Measurements from ENCODE around the gene LHX3. TPM values are rescaled to one million over a fixed set of nuclear protein-coding genes. Genes with fewer than 3 reads are reported as not detected.
"Not testable (repeated sequence)": the region's sequence is repeated elsewhere in the genome, so short reads cannot be mapped to it uniquely, and the experiment has no call there.

Gene LHX3
- polyA plus RNA-seq, 1 donor = not detected

GRCh38 chr9:136242248-136242647, 37.3 kb upstream of the LHX3 start:
- DNase-seq = no peak

GRCh38 chr9:136241542-136241941, 36.6 kb upstream of the LHX3 start:
- no peak for DNase-seq

GRCh38 chr9:136240941-136241340, 36.0 kb upstream of the LHX3 start:
- no peak for DNase-seq

- DNase-seq = no peak
Observed at GRCh38 chr9:136239983-136240330, 35.0 kb upstream of the LHX3 start.

- DNase-seq = no peak
Observed at GRCh38 chr9:136239135-136239982, 34.4 kb upstream of the LHX3 start.

- no peak for DNase-seq
Observed at GRCh38 chr9:136238342-136238732, 33.4 kb upstream of the LHX3 start.

GRCh38 chr9:136237486-136238341, 32.8 kb upstream of the LHX3 start:
- DNase-seq = no peak

- not testable (repeated sequence) for DNase-seq
Observed at GRCh38 chr9:136236471-136237410, 31.8 kb upstream of the LHX3 start.

- no peak for DNase-seq
Observed at GRCh38 chr9:136235709-136236455, 31.0 kb upstream of the LHX3 start.

- DNase-seq = no peak
Observed at GRCh38 chr9:136235171-136235570, 30.2 kb upstream of the LHX3 start.

- DNase-seq = no peak
Observed at GRCh38 chr9:136234597-136234996, 29.7 kb upstream of the LHX3 start.

GRCh38 chr9:136233868-136234267, 28.9 kb upstream of the LHX3 start:
- DNase-seq = no peak

- no peak for DNase-seq
Observed at GRCh38 chr9:136233411-136233810, 28.5 kb upstream of the LHX3 start.

- no peak for DNase-seq
Observed at GRCh38 chr9:136232969-136233368, 28.0 kb upstream of the LHX3 start.

- DNase-seq = no peak
Observed at GRCh38 chr9:136231478-136232297, 26.8 kb upstream of the LHX3 start.

GRCh38 chr9:136230773-136231172, 25.8 kb upstream of the LHX3 start:
- DNase-seq = no peak

GRCh38 chr9:136230365-136230764, 25.4 kb upstream of the LHX3 start:
- no peak for DNase-seq

- no peak for DNase-seq
Observed at GRCh38 chr9:136229096-136230065, 24.5 kb upstream of the LHX3 start.
